Activated T-cell treated with anti-CD3 and anti-CD28 coated beads, Interleukin-2, amount 50 U/mL, for 72 hours (primary cell): ENCODE results near the gene MBL2. TPM values are rescaled to one million over a fixed set of nuclear protein-coding genes. Genes with fewer than 3 reads are reported as not detected.

Experiments
- ATAC-seq, 2 donors: fragments of 150-1000 bp; cut with Tn5 transposase; replicated peaks in 1 of 2; 2 replicates each; pipeline ENCODE4 v1.10.0; 2021; ENCODE audit warnings: moderate library complexity in 2 of 2, mild to moderate bottlenecking in 1 of 2
- DNase-seq, 2 donors: peaks; one replicate each; pipeline ENCODE4 v3.0.0; 2021 to 2022; ENCODE audit warnings: mixed read lengths in 1 of 2
- H3K27ac Mint-ChIP-seq: one replicate; pipeline ENCODE4 v1.8.0; 2022; ENCODE audit warnings: mild to moderate bottlenecking, moderate library complexity, mixed read lengths
- H3K27me3 Mint-ChIP-seq: one replicate; pipeline ENCODE4 v1.8.0; 2022; ENCODE audit warnings: low read depth, mixed read lengths
- H3K36me3 Mint-ChIP-seq, 2 donors: one replicate each; pipeline ENCODE4 v1.8.0; 2022; ENCODE audit warnings: mixed read lengths in 2 of 2, mild to moderate bottlenecking in 1 of 2; ENCODE audit not compliant: insufficient read depth in 2 of 2
- H3K4me1 Mint-ChIP-seq: one replicate; pipeline ENCODE4 v1.8.0; 2022; ENCODE audit warnings: low read depth, mixed read lengths
- H3K4me3 Mint-ChIP-seq, 2 donors: one replicate each; pipeline ENCODE4 v1.8.0; 2022; ENCODE audit warnings: mild to moderate bottlenecking in 2 of 2, mixed read lengths in 2 of 2, moderate library complexity in 2 of 2
- H3K9me3 Mint-ChIP-seq, 2 donors: one replicate each; pipeline ENCODE4 v1.8.0; 2022; ENCODE audit warnings: mixed read lengths in 2 of 2
- total RNA-seq, 2 donors: library from RNA; stranded (reverse); gene quantifications; one replicate each; pipeline ENCODE4 v1.2.3, GENCODE V29; 2022

MBL2 gene
- total RNA-seq, 2 donors from 2014 or later = not detected

GRCh38 chr10:52780391-52781155, 8.0 kb upstream of the MBL2 start:
- Mint-ChIP-seq H3K36me3 (no peaks in the 10 kb centered on the region), H3K4me1 (no peaks in the 10 kb centered on the region), H3K27me3 (no peaks in the 10 kb centered on the region), H3K4me3 (no peak overlapping the region), H3K9me3 (no peaks in the 10 kb centered on the region), H3K27ac (no peak overlapping the region)
- DNase-seq = no peak
- ATAC-seq = peak in 1 of 2 donors; percentile 11

GRCh38 chr10:52779541-52780390, 7.2 kb upstream of the MBL2 start:
- DNase-seq (peak; percentile 49 to 56), ATAC-seq (peak; percentile 41 to 58)
- Mint-ChIP-seq H3K4me1 (no peaks in the 10 kb centered on the region), H3K27ac (no peak overlapping the region), H3K9me3 (no peaks in the 10 kb centered on the region), H3K36me3 (no peaks in the 10 kb centered on the region), H3K4me3 (no peak overlapping the region), H3K27me3 (no peaks in the 10 kb centered on the region)

- Mint-ChIP-seq H3K27me3 (no peaks in the 10 kb centered on the region), H3K4me3 (no peak overlapping the region), H3K4me1 (no peaks in the 10 kb centered on the region), H3K36me3 (no peaks in the 10 kb centered on the region), H3K27ac (no peak overlapping the region), H3K9me3 (peaks cover 0 to under 1% of the 10 kb centered on the region in 2 donors)
- DNase-seq (no peak), ATAC-seq (no peak)
These were observed 6.2 kb upstream of the MBL2 start for GRCh38 chr10:52778511-52779392.

- Mint-ChIP-seq H3K27me3 (no peaks in the 10 kb centered on the region), H3K36me3 (no peaks in the 10 kb centered on the region), H3K4me1 (no peaks in the 10 kb centered on the region), H3K9me3 (peaks cover 1 to 8% of the 10 kb centered on the region in 2 donors), H3K4me3 (no peak overlapping the region), H3K27ac (no peak overlapping the region)
- DNase-seq = no peak
- ATAC-seq = no peak
These were observed 4.8 kb upstream of the MBL2 start for GRCh38 chr10:52777414-52777813.

- H3K4me3 Mint-ChIP-seq = no peak overlapping the region
- ATAC-seq (no peak), DNase-seq (no peak)
- H3K27ac Mint-ChIP-seq = no peak overlapping the region
- H3K4me1 Mint-ChIP-seq = no peaks in the 10 kb centered on the region
- no peaks in the 10 kb centered on the region for H3K36me3 Mint-ChIP-seq
- H3K9me3 Mint-ChIP-seq = peaks cover 1 to 8% of the 10 kb centered on the region in 2 donors
- no peaks in the 10 kb centered on the region for H3K27me3 Mint-ChIP-seq
These were observed 3.9 kb upstream of the MBL2 start for GRCh38 chr10:52776471-52776903.

- no peak for DNase-seq
- Mint-ChIP-seq H3K4me1 (no peaks in the 10 kb centered on the region), H3K9me3 (peaks cover 1 to 8% of the 10 kb centered on the region in 2 donors), H3K4me3 (no peak overlapping the region), H3K27ac (no peak overlapping the region), H3K27me3 (no peaks in the 10 kb centered on the region), H3K36me3 (no peaks in the 10 kb centered on the region)
- ATAC-seq = no peak
These were observed 2.6 kb upstream of the MBL2 start for GRCh38 chr10:52775132-52775647.

GRCh38 chr10:52774600-52775106, 2.1 kb upstream of the MBL2 start:
- DNase-seq (no peak), ATAC-seq (no peak)
- no peaks in the 10 kb centered on the region for H3K27me3 Mint-ChIP-seq
- no peaks in the 10 kb centered on the region for H3K4me1 Mint-ChIP-seq
- H3K9me3 Mint-ChIP-seq = peaks cover 1 to 8% of the 10 kb centered on the region in 2 donors
- H3K4me3 Mint-ChIP-seq = no peak overlapping the region
- H3K36me3 Mint-ChIP-seq = no peaks in the 10 kb centered on the region
- H3K27ac Mint-ChIP-seq = no peak overlapping the region

GRCh38 chr10:52774182-52774581, 1.6 kb upstream of the MBL2 start:
- ATAC-seq (no peak), DNase-seq (no peak)
- peaks cover 1 to 8% of the 10 kb centered on the region in 2 donors for H3K9me3 Mint-ChIP-seq
- H3K4me3 Mint-ChIP-seq = no peak overlapping the region
- no peaks in the 10 kb centered on the region for H3K4me1 Mint-ChIP-seq
- H3K27me3 Mint-ChIP-seq = no peaks in the 10 kb centered on the region
- no peak overlapping the region for H3K27ac Mint-ChIP-seq
- no peaks in the 10 kb centered on the region for H3K36me3 Mint-ChIP-seq

GRCh38 chr10:52771534-52772445, 794 bp downstream of the MBL2 start:
- H3K4me1 Mint-ChIP-seq = no peaks in the 10 kb centered on the region
- no peak overlapping the region for H3K27ac Mint-ChIP-seq
- DNase-seq (no peak), ATAC-seq (no peak)
- H3K36me3 Mint-ChIP-seq = no peaks in the 10 kb centered on the region
- no peaks in the 10 kb centered on the region for H3K27me3 Mint-ChIP-seq
- H3K4me3 Mint-ChIP-seq = no peak overlapping the region
- peaks cover 1 to 8% of the 10 kb centered on the region in 2 donors for H3K9me3 Mint-ChIP-seq

GRCh38 chr10:52770904-52771303, 1.7 kb downstream of the MBL2 start:
- no peak for ATAC-seq
- no peaks in the 10 kb centered on the region for H3K27me3 Mint-ChIP-seq
- H3K4me3 Mint-ChIP-seq = no peak overlapping the region
- H3K36me3 Mint-ChIP-seq = no peaks in the 10 kb centered on the region
- H3K9me3 Mint-ChIP-seq = peaks cover 1 to 8% of the 10 kb centered on the region in 2 donors
- H3K4me1 Mint-ChIP-seq = no peaks in the 10 kb centered on the region
- no peak overlapping the region for H3K27ac Mint-ChIP-seq
- no peak for DNase-seq

GRCh38 chr10:52769966-52770365, 2.6 kb downstream of the MBL2 start:
- Mint-ChIP-seq H3K4me3 (no peak overlapping the region), H3K36me3 (no peaks in the 10 kb centered on the region), H3K4me1 (no peaks in the 10 kb centered on the region), H3K9me3 (peaks cover 1 to 8% of the 10 kb centered on the region in 2 donors), H3K27ac (no peak overlapping the region), H3K27me3 (no peaks in the 10 kb centered on the region)
- no peak for ATAC-seq
- DNase-seq = no peak
